MG63 (cell line): Measurements from ENCODE around the gene OMP. TPM values are rescaled to one million over a fixed set of nuclear protein-coding genes. Genes with fewer than 3 reads are reported as not detected.
A peak's percentile ranks its signal among the peaks of the same experiment; 100 is the strongest.

Experiments used
- DNase-seq: peaks from one replicate; pipeline ENCODE4 v3.0.0-alpha.2; 2020
- H3K27me3 ChIP-seq: fragments of 250-450 bp; sonication (Bioruptor Pico); 2 replicates; pipeline ENCODE4 v1.5.1; 2020; ENCODE audit warnings: mild to moderate bottlenecking, moderate library complexity
- H3K36me3 ChIP-seq: fragments of 250-450 bp; sonication (Bioruptor Pico); 2 replicates; pipeline ENCODE4 v1.5.1; 2020; ENCODE audit warnings: mild to moderate bottlenecking, moderate library complexity
- H3K4me3 ChIP-seq: fragments of 250-450 bp; sonication (Bioruptor Pico); 2 replicates; pipeline ENCODE4 v1.5.1; 2020; ENCODE audit warnings: mild to moderate bottlenecking, moderate library complexity
- H3K9me3 ChIP-seq: fragments of 250-450 bp; sonication (Bioruptor Pico); 2 replicates; pipeline ENCODE4 v1.5.1; 2020; ENCODE audit warnings: mild to moderate bottlenecking, moderate library complexity
- total RNA-seq: library from RNA; depleted of rRNA; stranded (reverse); fragments of >200 nt; shearing (Covaris generic); gene quantifications from 2 replicates; pipeline ENCODE4 v1.2.3, GENCODE V29; 2014; ENCODE audit warnings: low replicate concordance

The OMP gene
- total RNA-seq, 1 experiment from 2014 or later = not detected

DNA sequence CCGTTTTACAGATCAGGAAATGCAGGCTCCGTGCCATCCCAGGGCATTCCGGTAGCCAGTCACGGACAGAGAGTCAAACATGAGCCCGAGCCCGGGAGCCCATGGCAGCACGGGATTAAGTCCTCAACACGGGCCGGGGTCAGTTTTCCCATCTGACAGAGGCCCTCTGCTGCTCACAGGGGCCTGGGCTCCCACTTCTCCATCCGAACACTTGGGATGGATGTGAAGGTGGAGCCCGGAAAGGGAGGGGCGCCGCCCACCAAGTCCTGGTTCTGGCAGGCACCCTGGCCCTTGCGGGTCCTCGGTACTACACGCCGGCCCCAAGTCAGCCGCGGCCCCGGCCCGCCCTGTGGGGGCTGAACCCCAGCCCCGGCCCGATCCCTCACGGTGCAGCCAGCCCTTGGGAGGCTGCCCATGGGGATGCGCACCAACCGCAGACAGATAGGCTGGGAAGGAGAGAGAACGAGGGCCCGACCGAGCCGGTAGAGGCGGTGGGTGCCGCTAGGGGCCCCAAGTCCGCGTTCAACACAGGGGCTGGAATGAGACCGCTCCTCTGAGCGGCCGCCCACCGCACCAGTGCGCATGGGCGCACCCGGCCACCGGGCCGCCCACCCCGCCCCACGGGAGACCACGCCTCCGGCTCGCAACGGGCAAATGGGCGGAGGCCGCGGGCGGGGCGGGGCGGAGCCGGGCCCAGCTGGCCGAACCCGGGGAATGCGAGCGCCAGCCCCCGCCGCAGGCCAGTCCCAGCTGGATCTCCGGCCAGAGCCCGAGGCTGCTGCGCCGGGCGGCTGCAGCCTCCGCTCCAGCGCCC, 36.2 kb upstream of the OMP start, which contains the start of gene CAPN5:
TSS of gene CAPN5 (plus strand) at position 743 of the 814 bp plus-strand sequence. CDS start 17,916 bp downstream, outside the sequence.
- Histone ChIP-seq H3K36me3 (no peaks in the 10 kb centered on the region), H3K9me3 (no peaks in the 10 kb centered on the region; the same call in 1 of the 2 replicates), H3K27me3 (no peaks in the 10 kb centered on the region), H3K4me3 (peak within 1 kb of the TSS; percentile 61)
- DNase-seq = peak; percentile 89

DNA sequence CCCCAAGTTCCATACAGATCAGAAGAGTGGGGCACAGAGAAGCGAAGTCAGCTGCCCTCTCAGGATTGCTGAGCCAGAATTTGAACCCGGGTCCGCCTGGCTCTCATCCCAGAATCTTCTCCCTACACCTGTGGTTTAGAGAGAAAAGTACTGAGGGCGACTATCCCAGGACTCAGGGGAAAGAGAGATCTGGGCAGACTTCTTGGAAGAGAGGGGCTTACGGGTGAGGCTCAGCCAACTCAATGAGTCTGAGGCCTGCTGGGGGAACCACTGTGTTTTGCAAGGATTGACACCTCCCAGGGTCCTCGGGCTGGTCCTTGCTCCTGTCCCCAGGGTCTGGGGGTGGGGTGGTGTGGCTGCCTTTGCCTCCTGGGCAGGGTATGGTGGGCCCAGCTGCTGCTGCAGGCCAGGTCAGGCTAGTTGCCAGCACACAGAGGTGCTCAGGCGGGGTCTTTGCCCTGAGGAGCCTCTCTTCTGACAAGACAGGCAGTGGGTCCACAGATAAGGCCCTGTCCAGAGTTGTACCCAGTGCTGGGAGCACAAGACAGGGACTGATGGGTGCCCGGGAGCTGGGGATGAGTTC, 34.7 kb upstream of the OMP start:
- Histone ChIP-seq H3K27me3 (no peaks in the 10 kb centered on the region), H3K36me3 (no peaks in the 10 kb centered on the region), H3K9me3 (no peaks in the 10 kb centered on the region), H3K4me3 (peak overlapping the region; percentile 61; the same call in 1 of the 2 replicates)
- no peak for DNase-seq

DNA sequence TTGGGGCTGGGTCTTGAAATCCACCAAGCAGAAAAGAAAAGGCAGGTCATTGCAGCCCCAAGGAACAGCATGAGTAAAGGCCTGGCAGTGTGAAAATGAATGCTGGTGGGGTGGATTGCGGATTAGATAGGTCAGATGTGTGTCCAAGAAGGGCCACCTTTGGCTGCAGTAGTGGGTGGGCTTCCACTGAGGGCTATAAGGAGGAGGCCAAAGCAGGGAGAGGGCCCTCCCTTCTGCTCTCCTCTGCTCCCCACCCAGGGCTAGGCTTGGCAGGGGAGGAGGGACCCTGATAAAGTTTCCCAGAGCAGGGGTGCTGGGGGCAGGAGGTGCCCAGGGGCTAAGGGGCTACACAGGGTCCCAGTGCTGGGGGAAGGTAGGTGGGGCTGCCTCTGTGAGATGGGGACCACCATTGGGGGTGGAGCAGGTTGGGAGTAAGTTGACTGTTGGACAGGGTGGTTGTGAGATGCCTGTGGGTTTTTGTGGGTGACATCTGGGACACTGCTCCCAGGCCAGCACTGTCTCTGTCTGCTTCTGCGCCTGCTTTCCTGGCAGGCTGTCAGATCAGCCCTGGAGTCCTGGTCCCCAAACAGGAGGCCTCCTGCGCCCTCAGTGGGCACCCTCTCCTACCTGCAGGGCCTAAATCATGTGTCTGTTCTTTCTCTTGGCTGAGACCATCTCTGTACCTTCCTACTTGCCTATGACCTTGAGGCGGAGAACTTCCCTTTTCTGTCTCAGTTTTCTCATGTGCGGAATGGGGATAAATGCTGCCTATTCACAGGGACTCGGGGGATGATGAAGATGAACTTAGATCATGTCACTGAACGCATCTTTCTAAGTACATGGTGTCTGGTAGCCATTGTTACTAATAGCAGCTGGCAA, 33.9 kb upstream of the OMP start:
- Histone ChIP-seq H3K9me3 (no peaks in the 10 kb centered on the region), H3K27me3 (no peaks in the 10 kb centered on the region), H3K36me3 (no peaks in the 10 kb centered on the region), H3K4me3 (no peak overlapping the region)
- no peak for DNase-seq

DNA sequence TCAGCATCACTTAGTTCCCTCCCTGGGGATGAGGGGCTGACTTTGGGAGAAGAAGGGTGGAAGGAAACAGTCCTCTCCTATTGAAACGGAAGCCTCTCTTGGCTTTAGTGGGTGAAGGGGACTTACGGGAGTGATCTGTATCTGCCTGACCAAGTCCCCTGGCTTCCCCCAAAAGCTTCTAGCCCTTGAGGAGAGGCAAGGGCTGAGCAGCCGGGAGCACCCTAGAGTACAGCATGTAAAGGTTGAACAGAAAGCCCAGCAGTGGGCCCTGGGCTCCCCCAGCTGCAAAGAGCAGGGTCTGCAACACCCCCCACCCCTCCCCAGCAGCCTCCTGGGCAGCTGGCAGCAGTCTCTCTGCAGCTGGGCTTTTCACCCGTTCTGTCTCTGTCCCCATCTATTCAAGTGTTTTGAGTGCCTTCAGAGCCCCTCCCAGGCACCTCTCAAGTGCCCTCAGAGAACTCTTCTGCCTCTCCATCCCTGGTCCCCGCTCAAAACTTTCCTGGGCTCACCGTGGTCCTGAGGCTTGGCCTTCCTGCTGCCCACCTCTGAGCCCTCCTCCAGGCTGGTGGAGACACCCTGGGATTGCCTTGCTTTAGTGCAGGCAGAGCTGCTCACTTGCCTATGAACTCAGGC, 33.2 kb upstream of the OMP start:
- Histone ChIP-seq H3K4me3 (no peak overlapping the region), H3K9me3 (no peaks in the 10 kb centered on the region), H3K27me3 (no peaks in the 10 kb centered on the region), H3K36me3 (no peaks in the 10 kb centered on the region)
- no peak for DNase-seq

DNA sequence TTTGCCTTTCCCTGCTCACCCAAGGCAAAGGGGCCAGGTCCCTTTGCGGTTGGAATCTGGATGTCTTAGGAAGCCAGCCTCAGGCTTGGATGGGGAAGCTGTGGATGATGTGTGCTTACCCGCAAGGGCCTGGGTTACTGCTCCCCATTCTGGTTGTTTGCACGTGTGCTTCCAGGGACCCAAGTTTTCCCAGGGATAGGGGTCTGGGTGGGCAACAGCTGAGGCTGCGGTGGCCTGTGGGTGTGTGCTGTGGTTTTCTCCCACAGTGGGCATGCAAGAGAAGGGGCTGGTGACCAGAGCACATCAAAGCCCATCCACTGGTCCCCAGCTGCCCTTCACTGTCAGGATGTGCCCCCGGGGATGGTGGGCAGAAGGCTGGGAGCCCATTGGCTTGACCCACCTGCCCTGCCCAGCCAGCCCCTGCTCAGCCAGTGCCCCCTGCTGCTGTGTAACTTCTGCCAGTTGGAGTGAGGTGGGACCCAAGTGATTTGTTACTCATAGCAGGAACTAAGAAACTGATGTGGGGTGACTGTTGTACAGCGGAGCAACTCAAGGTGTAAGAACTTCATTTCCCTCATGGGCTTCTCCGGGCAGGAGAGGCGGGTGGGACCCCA, 32.6 kb upstream of the OMP start:
- Histone ChIP-seq H3K27me3 (no peaks in the 10 kb centered on the region), H3K36me3 (no peaks in the 10 kb centered on the region), H3K9me3 (no peaks in the 10 kb centered on the region), H3K4me3 (no peak overlapping the region)
- no peak for DNase-seq

DNA sequence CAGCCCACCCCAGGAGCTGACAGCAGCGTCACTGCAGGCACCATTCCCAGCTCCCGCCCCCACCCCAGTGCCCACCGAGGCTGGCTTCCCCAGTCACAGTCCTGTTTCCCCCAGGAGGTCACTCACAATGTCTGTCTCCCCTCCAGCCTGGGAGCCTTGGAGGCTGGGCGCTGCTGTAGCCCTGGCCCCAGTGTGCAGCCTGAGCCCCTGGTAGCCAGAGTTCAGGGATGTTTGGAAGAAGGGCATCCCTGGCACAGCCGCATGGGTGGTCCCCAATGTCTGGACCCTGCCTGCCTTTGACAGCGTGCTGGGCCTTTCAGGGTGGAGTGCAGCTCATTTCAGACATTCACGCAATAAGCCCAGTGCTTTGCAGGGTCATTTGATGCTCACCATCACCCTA, 31.6 kb upstream of the OMP start:
- Histone ChIP-seq H3K4me3 (no peak overlapping the region), H3K27me3 (no peaks in the 10 kb centered on the region), H3K9me3 (no peaks in the 10 kb centered on the region), H3K36me3 (no peaks in the 10 kb centered on the region)
- DNase-seq = no peak

DNA sequence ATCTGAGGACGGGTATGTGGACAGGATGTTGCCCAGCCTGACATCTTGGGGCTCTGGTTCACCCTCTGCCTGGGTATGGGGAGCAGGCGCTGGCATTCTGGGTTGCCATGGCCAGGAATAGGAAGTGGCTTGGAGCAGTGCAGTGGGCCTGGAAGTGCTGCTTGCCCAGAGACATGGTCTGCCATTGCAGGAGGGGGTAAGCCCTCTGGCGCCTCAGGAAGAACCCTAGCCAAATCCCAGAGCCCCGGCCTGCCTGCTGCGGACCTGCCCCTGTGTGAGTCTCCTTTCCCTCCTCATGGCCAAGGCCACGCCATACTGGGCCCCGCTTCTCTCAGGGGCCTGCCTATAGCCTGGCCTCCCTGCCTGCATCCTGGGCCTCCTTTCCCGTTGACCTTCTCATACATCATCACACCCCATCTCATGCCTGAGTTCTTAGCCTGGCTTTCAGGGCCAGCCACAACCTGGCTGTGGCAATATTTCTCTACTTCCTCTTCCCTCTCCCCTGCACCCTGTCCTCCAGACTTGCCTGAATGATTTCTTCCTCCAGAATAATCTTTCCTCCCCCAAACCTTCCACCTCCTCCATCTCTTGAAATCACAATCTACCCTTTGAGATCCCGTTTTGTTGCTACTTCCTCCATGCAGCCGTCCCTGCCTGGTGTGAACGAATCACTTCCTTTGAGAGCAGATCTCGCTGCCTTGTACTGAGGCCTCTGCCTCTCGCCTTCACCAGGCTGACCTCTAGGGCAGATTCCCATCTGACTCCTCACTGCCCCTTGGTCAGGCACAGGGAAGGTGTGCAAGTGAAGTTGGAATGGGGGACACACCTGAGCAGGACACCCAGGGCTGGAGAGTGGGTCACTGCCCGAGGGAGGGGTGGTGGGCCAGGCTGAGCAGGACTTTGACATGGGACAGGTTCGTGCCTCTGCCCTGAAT, 30.7 kb upstream of the OMP start:
- no peaks in the 10 kb centered on the region for H3K27me3 ChIP-seq
- peak; percentile 34 for DNase-seq
- no peaks in the 10 kb centered on the region for H3K9me3 ChIP-seq
- H3K4me3 ChIP-seq = no peak overlapping the region
- H3K36me3 ChIP-seq = no peaks in the 10 kb centered on the region

DNA sequence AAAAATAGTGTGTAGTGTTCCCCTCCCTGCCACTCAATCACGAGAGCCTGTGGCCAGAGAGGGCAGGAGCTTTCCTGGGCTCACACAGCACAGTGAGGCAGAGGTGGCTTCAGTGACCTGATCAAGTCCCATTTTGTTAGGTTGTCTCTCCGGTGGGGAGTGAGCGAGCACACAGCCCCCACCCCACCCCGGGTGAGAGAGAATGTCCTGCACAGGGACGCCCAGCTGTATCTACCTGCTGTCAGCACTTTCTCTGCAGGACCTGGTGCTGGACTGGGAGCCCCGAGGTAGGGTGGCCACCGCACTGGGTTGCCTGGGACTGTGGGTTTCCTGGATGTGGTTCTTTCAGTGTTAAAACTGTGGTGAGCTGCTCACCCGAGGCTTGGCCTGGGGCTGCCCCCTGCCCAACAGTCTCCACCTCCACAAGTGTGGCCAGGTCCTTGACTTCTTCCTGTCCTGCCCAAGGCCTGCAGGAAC, 29.8 kb upstream of the OMP start:
- Histone ChIP-seq H3K9me3 (no peaks in the 10 kb centered on the region; the same call in 1 of the 2 replicates), H3K27me3 (no peaks in the 10 kb centered on the region), H3K36me3 (no peaks in the 10 kb centered on the region), H3K4me3 (no peak overlapping the region)
- DNase-seq = no peak

DNA sequence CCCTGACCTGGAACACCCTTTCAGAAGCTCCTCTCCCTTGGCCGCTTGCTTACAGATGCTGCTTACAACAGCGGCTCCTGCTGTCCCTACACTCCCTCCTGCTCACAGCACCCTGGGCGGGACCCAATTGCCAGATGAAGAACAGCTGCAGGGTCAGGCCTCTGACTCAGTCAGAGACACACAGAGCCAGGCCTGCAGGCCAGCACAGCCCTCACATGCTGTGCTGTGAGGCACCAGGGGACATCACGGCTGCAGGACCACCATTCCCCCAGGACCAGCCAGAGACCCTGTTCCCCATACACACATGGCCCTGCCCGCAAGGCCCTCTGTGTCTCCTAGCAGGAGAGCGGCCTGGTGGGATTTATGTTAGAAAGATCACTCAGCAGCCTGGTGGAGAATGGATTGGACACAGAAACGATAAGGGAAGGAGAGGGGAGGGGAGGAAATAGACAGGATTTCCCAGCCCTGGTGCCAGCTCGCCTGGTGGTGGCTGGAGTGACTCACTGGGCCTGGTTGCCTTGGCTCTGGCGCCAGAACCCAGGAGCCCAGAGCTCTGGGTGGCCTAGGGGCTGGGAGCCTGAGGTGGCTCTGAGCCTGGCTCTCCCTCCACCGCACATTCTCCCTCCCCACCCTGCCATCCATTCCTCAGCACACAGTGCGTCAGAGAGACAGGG, 29.2 kb upstream of the OMP start:
- Histone ChIP-seq H3K36me3 (no peaks in the 10 kb centered on the region), H3K9me3 (peaks cover 4% of the 10 kb centered on the region), H3K4me3 (no peak overlapping the region), H3K27me3 (no peaks in the 10 kb centered on the region)
- peak; percentile 98 for DNase-seq

DNA sequence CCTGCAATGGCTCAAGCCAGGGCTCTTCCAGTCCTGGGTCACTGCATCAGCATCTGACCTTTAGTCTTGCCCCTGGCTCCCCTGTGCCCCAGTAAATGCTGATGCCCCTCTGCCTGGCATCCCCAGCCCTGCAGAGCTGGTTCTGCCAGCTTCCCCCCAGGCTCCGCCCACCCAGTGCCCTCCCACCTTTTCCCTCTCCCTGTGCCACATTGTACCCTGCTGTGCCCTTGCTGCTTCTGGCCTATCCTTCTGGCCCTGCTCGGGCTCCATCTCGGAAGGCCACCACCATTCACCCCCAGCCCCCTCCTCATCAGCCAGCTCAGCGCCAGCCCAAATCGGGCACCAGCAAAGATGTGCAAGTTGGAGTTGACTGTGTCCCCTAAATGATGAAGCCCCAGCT, 28.4 kb upstream of the OMP start:
- Histone ChIP-seq H3K27me3 (no peaks in the 10 kb centered on the region), H3K36me3 (no peaks in the 10 kb centered on the region), H3K4me3 (no peak overlapping the region), H3K9me3 (peaks cover 4% of the 10 kb centered on the region)
- peak; percentile 42 for DNase-seq

DNA sequence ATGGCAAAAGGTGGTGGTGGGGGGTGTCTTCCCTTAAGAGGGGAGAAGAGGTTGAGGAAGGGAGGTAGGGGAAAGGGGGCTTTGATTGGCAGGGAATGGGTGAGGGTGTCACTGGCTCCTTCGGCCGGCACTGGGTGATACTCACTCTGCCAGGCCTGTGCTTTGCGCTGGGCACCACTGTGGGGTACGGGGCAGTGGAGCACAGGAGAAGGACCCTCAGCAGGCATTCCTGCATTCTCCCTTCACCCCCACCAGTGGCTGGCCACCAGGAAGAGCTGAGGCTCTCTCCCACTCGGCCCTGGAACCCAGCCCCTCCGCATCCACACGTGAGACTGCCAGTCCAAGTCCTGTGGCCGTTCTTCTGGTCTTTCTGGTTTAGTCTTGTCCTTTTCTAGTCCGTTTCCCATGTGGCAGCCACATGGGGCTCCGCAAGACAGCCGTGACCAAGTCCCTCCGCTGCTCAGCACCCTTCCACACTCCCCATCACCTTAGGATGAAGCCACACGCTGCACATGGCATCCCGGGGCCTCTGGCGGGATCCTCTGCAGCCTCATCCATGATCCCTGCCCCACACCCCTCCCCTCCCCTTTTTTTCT, 27.9 kb upstream of the OMP start:
- Histone ChIP-seq H3K36me3 (no peaks in the 10 kb centered on the region), H3K4me3 (no peak overlapping the region), H3K9me3 (peaks cover 4% of the 10 kb centered on the region), H3K27me3 (no peaks in the 10 kb centered on the region)
- DNase-seq = no peak

DNA sequence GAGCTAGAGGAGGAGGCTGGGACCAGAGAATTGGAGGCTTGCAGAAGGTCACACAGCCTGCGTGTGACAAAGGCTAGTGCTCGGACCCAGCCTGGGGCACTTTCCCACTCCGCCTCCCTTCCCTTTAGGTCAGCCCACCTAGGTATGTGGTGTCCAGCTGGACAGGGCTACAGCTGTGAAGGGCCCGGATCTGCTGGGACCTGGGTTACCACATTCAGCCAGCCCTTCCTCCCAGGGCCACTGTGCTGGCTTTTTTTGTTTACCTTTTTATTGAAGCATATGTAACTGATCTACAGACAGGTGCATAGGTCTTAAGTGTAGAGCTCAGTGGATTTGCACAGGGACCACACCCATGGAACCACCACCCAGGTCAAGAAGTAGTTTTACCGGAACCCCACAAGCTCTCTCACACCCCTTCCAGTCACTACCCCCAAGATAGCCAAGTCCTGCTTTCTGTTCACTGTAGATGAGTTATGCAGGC, 27.2 kb upstream of the OMP start:
- no peaks in the 10 kb centered on the region for H3K36me3 ChIP-seq
- H3K9me3 ChIP-seq = peaks cover 4% of the 10 kb centered on the region
- no peak for DNase-seq
- no peak overlapping the region for H3K4me3 ChIP-seq
- H3K27me3 ChIP-seq = no peaks in the 10 kb centered on the region

DNA sequence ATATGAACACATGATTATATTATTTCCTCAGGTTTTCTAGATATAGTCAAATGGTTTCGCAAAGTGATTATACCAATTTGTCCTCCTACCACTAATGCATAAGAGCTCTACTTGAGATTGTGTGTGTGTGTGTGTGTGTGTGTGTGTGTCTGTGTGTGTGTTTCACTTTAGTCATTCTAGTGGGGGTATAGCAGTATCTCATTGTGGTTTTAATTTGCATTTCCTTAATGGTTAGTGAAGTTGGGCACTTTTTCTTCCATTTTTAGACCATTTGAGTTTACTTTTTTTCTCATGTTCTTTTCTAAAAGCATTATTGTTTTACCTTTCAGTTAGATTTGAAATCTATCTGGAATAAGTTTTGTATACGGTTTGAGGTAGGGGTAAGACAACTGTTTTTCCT, 23.0 kb upstream of the OMP start:
- peaks cover 4% of the 10 kb centered on the region for H3K9me3 ChIP-seq
- H3K36me3 ChIP-seq = no peaks in the 10 kb centered on the region
- H3K4me3 ChIP-seq = no peak overlapping the region
- DNase-seq = no peak
- H3K27me3 ChIP-seq = no peaks in the 10 kb centered on the region

DNA sequence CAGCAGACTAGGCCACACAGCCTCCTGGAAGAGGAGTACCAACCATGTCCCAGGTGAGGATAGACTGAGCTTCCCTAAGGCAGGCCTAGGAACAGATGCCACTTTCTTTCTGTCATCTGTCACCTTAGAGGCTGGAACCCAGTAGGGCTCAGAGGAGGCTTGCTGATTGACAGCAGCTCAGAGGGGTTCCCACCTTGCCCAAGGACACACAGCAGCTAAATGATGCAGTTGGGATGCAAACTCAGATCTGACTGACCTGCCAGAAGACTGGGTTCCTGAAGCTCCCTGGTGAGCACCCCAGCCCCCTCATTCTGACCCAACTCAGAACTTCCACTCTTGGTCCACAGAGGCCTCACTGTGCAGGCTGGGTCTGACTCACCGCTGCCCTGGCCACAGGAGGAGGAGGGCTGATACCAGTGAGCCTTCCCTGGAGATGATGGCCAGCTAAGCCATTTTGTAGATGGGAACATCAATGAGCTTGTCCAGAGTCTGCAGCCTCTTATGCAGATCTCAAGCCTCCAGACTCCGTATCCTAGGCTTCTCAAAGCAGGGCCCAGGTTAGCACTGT, 21.9 kb upstream of the OMP start:
- DNase-seq = no peak
- no peaks in the 10 kb centered on the region for H3K36me3 ChIP-seq
- no peak overlapping the region for H3K4me3 ChIP-seq
- peaks cover 4% of the 10 kb centered on the region for H3K9me3 ChIP-seq
- H3K27me3 ChIP-seq = no peaks in the 10 kb centered on the region
